NCI-H524 treated with DMSO at 0.1 percent for 48 hours (cell line): ENCODE data around the gene MESD.

ENCODE experiments used
- DNase-seq: peaks from one replicate; lab custom pipeline; 2025; lab: John Stamatoyannopoulos, UW

The MESD gene

DNA sequence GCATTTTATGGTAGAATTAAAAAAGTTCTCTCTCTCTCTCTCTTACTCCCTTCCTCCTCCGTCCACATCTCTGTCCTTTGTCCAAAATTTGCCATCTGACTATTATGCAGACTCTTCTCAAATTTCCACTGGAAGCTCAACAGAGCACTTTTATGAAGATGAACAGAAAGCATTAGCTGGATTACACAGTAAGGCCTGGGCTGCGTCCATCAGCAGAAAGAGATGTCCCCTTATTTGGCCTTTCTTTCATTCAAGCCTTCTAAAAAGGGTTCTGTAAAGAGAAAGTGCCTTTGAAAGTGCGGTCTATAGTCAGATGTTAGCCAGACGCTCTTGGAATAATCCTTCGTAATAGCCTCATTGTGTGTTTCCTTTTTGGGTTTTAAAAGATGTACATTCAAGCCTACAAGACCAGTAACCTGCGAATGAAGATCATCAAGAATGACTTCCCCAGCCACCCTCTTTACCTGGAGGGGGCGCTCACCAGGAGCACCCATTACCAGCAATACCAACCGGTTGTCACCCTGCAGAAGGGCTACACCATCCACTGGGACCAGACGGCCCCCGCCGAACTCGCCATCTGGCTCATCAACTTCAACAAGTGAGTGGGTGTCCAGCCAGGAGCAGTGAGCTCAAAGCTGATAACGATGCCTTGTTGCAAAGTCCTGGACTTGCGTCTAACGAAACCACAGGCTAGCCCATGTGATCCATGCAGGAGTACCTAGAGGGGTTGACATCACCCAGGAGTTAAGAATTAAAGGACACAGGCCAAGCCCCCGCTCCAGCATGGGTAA lies 53.1 kb downstream of the MESD start:
- no peak for DNase-seq

DNA sequence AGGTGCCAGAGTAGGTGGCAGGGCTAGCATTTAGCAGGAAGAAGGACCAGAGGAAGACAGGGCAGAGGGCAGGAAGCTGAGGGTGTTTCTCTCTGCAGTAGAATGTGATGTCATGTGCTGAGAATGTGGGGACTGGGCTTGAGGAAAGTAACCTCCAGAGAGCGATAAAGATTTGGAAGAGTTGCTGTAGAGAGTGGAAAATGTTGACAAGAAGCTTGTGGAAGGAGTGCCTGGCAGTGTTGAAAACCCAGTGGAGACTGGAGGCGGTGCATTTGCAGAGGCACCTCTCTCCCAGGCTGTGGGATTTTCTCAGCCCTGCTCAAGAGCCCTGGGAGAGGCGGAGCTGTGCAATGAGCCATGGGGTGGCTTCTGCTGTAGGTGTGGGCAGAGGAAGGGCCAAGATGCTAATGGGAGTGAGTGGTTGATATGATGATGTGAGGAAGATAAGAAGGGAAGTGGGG lies 54.8 kb downstream of the MESD start:
- no peak for DNase-seq

DNA sequence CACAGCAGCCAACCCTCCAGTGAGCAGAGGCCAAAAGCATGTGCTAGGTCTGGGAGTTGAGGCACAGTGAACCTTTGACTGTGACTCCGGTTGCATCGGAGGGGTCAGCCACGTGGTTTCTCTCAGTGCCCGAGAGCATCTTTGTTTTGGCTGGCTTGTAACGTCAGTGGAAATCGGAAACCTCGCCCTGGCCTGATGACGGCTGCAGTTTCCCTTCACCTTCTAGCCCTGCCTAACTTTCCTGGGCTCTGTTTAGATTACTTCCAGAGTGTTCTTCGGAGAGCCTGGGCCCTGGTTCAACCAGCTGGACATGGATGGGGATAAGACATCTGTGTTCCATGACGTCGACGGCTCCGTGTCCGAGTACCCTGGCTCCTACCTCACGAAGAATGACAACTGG lies 56.6 kb downstream of the MESD start:
- DNase-seq = no peak

DNA sequence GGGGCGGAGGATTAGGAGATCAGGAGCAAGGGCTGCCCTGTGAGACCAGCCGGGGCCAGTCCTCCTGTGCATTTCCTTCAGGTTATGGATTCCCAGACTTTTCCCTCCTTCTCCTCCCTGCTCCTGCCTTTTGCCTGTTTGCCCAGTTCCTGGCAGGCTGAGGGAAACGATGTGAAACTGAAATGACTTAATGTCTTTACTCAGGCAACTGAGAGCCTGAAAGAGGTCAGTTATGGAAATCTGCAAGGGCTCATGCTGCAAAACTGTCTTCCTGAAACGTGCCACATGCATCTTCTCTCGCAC lies 57.2 kb downstream of the MESD start:
- no peak for DNase-seq

DNA sequence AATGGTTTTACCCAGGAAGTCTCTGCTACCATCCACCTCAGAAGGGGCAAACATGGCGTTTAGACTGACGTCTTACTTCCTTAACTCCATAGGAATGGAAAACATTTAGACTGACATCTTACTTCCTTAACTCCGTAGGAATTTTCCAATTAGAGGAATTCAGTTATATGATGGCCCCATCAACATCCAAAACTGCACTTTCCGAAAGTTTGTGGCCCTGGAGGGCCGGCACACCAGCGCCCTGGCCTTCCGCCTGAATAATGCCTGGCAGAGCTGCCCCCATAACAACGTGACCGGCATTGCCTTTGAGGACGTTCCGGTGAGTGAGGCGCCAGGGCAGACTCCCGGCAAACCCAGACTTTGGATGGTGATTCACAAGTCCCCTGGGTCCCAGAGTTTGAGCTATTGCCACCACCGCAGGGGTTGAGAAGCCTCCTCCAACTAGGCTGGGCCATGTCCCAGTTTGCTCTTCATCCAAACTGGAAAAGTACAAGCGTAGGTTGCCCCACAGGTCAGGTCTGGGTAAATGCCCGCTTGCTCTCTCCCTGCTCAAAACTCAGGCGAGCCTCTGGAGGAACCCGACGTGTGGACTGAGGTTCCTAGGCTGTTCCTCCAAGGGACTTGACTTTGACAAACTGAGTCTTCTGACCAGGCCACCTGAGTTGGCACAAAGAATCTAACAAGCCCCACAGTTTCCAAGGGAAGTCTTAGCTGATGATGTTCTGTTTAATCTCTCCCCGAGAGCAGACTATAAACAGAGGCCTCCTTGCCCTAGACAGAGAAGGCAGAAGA lies 57.7 kb downstream of the MESD start:
- no peak for DNase-seq

DNA sequence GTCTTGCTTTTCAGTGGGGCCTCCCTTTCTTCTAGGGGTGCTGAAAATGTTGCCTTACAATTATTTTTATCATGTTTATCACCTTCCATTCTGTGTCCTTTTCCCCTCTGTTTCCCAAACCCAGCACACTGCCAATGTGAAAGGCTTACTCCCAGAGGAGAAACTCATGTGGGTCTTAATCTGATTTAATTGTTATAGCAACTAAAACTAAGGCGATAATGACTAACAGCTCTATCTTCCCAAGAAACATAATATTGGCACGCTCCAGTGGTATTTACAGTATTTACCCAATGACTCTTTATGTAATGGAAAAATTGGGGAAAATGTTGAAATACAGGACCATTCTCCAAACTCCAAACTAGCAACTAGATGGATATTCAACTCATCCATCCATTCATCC lies 58.4 kb downstream of the MESD start:
- DNase-seq = no peak

DNA sequence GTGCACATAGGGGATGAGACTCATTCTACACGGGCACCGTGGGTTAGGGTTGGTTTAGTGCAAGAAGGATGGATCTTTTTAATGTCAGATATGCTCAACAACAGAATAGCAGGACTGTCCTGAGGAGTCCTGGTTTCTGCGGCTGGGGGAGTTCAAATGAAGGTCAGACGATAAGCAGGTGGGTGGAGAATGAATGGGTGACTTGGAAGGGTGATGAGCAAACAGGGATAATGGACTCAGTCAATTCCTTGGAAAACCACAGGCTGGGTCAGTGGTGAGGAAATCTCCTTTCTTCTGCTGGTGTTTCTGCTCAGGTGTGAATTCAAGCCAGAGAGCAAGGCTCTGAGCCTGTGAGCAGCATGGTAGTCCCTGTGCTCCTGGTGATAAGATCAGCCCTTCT lies 59.9 kb downstream of the MESD start:
- DNase-seq = no peak

DNA sequence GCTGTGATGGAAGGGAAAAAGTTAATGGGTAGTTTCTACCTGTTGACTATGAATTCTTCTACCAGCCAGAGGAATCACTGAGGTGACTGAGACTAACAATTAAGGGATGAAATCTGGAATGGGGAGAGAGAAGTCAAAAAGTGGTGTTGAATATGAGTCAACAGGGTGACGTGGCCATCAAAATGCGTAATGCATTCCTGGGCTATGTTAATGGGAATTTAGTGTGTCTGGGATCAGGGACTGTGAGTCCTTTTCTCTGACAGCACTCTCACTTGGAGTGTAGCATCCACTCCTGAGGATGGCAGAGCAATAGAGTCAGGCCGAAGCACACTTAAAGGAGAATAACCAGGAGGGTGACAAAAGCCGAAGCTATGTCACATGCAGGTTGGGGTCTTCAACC lies 60.4 kb downstream of the MESD start:
- DNase-seq = no peak

DNA sequence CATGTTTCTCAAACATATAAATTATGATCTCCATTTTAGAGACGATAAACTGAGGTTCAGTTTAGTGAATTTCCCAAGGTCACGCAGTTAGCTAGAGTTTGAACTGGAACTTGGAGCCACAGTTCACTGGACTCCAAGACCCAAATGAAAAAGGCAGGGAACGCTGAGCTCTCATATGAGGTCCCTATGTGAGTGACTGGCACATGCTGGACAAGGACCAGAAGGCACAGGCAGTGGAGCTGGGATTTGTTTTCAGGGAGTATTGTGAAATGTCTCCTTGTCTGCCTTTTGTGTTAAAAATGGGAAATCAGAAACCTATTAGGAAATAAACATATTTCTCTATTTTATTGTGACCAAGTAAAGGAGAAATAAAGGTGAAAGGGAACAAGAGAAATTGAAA lies 63.5 kb downstream of the MESD start:
- DNase-seq = no peak

DNA sequence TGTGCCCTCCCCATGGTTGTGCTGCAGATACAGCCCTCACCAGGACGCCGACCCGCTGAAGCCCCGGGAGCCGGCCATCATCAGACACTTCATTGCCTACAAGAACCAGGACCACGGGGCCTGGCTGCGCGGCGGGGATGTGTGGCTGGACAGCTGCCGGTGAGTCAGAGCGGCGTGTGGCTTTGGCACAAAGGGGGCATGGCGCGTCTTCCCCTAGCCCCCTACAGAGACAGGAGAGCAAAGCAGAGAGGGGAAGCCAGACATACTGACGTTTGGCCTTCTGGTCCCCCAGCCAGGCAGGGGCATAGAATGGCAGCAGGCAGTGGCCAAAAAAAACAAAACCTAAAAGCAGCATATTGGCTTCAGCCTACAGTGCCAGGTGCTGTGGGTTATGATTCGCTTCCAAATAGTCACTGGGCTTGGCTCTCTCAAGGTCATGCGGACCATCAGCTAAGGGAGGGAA lies 64.0 kb downstream of the MESD start:
- no peak for DNase-seq

DNA sequence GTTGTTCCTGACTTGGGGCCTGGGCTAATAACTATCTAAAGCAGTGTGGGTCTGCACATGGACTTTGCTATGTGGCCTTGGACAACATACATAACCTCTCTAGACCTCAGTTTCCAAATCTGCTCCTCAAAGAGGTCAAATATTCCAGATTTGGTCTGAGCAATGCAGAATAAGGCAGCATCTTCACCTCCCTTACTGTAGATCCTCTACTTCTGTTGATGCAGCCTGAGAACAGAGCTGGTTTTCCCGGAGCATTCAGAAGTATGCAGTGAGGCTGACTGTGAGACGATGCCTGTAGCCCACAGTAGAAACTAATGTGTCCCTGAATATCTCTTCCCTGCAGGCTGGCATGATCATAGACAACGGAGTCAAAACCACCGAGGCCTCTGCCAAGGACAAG lies 65.3 kb downstream of the MESD start:
- DNase-seq = no peak

DNA sequence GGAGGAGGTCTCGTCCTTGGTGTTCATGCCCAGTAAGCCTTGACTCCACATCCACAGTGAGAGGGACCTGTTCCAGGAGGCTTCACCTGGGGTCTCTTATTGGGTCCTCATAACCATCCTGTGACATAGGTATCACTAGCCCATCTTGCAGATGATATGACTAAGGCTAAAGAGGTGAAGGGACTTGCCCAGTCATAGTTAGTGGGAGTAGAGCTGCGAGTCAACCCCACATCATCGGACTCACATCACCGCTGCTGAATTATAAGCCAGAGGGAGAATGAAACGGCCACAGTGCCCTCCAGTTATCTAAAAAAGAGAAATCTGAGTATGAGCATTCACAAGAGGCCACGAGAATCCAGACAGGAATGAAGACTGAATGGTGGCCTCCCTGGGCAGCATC lies 66.0 kb downstream of the MESD start:
- DNase-seq = no peak

DNA sequence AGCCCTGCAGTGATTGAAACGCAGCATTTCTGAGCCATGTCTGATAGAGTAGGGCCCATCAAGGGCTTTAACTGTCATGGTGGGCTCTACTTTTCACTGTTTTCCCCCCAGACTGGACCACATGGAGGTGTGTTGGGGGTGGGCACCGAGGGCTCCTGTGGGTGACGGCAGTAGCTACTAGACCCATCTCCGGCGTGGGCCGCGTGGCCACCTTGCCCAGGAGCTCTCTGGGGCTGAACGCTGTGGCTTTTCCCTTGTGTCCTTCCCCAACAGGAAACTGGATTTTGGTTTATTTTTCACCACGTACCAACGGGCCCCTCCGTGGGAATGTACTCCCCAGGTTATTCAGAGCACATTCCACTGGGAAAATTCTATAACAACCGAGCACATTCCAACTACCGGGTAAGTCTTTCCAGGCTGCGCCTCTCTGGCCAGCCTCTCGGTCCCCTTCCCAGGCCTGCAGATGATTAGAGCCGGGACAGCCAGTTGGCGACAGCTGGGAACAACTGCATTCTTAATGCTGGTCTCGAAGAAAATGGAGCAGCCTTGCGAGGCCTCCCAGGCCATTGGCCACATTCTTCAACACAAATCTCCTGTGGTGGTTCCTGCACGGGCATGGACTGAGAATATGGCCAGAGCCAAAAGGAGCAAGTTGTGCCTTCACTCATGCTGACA lies 67.7 kb downstream of the MESD start:
- DNase-seq = no peak

DNA sequence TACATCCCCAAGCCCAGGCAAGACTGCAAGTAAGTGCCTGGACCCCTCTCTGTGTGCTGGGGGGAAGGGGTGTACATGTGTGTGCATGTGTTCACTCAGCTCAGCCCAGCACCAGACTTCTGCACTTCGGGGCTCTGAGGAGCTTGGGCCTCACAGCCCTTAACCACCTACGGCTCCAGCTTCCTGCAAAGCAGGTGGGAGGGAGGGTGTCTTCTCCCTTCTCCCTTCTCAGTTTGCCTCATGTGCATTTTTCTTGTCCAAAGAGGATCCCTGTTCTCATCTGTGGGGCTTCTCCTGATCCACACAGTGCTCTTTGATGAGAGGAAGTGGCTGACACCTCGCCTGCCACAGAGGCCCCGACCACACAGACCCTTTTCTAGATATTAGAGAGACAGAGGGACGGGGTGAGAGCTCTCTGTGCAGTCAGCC lies 69.3 kb downstream of the MESD start:
- no peak for DNase-seq

DNA sequence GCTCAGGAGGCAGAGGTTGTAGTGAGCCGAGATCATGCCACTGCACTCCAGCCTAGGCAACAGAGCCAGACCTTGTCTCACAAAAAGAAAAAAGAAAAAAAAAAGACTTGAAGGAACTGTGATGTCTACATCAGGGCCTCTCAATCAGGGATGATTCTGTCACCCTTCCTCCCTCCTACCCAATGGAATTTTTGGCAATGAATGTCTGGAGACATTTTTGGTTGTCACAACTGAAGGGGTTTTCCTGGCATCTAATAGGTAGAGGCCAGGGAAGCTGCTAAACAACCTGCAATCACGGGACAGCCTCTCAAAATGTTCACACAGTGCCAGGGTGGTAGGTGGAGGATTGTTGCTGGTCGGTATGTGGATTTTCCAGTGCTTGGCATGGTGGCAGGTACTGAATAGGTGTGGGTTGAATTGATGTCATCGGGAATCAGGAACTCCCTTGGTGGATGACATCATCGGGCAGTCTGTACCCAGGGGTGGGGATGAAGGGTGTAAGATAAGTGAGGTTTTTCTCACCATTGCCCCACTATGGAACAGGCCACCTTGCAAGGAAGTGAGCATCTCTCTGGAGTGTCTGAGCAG lies 71.3 kb downstream of the MESD start:
- no peak for DNase-seq

DNA sequence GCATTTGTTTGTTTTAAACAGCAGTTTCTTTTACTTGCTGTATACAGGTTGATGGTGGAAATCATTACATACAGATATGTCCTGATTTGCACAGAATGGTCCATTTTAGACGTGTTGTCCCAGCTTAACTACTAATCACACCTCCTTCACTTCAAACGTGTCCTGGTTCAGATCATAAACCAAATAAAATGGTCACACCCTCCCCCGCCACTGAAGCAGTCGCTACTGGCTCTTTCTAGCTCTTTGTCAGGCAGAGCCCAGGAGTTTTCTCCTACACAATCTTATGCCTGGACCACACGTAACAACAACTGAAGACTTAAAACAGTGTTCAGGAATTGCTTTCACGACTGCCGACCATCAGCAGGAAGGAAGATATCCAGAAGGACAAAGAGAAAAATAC lies 73.6 kb downstream of the MESD start:
- DNase-seq = no peak

DNA sequence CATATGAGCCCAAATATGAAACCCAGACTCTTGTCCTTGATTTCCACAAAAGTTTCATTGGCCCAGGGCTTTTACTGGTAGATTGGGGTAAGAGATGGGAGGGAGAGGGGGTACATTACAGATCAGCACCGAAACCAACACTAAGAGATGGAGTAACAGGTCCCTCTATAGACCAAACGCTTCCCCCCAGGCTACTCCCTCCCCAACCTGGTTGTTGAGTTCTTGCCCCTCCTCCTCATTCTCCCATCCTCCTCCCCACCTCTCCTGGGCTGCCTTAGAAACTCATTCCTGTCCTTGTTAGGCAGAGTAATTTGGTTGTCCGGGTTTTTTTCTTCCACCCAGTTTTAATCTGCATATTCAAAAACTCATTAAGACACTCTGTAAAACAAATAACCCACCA lies 74.1 kb downstream of the MESD start:
- DNase-seq = no peak

DNA sequence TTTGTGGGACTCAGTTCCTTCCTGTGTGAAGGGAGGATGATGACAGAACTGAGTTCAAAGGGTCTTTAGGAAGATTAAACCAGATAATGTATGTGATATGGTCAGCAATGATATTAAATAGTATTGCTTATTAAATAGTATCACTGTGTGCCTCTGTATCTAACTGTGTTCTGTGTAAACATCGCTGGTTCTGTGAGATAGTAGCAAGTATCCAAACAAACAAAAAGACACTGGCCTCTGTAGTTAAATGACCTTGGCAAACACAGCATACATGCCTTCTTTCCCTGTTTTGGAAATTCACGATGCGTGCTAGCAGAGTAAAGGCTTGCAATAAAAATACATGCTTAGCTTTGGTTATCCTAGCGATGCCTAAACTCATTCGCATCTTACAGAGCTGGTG lies 76.1 kb downstream of the MESD start:
- DNase-seq = no peak

DNA sequence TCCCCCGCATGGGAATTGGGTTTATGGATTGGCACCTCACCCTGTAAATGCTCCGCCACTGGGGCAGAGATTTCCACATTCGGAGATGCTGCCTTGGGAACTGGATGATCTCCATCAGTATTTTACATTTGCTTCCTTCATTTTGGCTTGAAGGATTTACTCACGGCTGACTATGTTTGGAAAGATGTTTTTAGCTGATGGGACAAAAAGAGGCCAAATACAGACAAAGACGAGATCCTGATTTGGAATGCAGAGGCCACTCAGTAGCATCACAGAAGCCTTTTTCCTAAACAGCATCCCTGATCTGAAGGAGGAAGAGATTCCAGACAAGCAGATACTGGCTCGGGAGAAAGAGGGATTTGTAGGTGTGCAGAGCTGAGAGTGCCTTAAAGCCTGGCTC lies 76.9 kb downstream of the MESD start:
- DNase-seq = no peak

DNA sequence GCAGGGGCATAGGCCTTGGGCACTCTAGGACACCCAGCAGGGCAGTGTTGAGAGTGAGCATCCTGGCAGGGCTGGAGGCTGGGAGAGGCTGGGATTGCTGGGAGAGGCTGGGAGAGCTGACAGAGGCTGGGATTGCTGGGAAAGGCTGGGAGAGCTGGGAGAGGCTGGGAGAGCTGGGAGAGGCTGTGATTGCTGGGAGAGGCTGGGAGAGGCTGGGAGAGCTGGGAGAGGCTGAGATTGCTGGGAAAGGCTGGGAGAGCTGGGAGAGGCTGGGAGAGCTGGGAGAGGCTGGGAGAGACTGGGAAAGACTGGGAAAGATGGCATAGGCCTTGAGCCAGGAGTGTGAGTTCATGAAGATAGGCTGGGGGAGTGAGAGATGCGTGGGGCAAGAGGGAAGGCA lies 77.8 kb downstream of the MESD start:
- no peak for DNase-seq

DNA sequence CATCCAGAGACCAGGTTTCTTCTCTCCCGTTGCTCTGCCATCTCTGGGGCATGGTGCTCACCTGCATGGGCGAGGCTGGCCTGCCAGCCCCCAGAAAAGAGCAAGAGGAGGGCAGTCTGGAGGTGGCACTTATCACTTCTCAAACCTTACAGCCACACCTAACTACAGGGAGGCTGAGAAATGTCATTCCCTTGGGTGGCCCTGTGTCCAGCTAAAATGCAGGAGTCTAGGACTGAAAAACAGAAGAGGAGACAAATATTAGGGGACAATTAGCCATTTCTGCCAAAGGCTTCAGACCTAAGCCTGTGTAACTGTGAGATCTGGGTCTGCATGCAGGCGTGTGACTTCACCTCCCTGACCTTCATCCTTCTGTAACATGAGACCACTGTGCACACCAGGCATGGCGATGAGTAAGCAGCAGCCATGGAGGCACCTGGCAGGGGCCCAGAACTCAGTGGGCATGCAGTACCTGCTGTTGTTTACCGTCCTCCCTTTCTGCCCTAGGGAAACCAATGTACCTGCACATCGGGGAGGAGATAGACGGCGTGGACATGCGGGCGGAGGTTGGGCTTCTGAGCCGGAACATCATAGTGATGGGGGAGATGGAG lies 83.4 kb downstream of the MESD start:
- no peak for DNase-seq

DNA sequence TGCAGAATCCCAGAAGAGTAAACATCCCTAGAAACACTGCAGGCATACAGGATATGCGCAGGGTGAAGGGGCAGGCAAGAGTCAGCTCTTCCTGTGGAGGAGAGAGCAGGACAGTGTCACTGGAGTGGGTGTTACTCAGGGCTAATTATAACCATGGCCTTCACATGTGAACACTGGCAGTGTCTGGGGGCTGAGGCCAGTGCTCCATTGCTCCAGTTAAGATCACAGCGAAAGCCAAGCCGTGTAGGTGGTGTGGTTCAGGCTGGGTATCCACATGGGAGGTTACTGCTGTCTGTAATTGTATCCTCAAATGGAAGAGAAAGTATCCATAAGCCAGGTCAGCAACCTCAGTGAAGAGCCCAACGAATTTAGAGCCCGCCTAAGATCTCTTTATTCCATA lies 84.6 kb downstream of the MESD start:
- no peak for DNase-seq
